K562 (cell line): ENCODE results near the gene VWA8.

Source experiments
- CBX1 ChIP-seq: sonication (generic); IDR thresholded peaks from 2 replicates; pipeline ENCODE4 v1.6.1; 2016; ENCODE audit warnings: antibody characterized with exemption, low read depth, mild to moderate bottlenecking
- THAP7 ChIP-seq: fragments of 250-450 bp; sonication (Bioruptor Pico); IDR thresholded peaks from 2 replicates; pipeline ENCODE4 v1.5.0; 2021
- THRA ChIP-seq: fragments of 450-650 bp; IDR thresholded peaks from 2 replicates; pipeline ENCODE4 v1.6.1; 2017; ENCODE audit warnings: mild to moderate bottlenecking, moderate library complexity
- ZSCAN29 ChIP-seq: fragments of 450-650 bp; IDR thresholded peaks from 2 replicates; pipeline ENCODE4 v1.6.1; 2017
- TF ChIP-seq, protein P1 (sequence below), 3 experiments: IDR thresholded peaks in 2 of 3; conservative IDR thresholded peaks in 1 of 3; 2 replicates each; pipeline ENCODE4 v1.5.1; 2011 to 2012; ENCODE audit warnings: low read length in 3 of 3, mild to moderate bottlenecking in 3 of 3, control low read depth in 2 of 3, improper control_type of control experiment in 1 of 3, inconsistent platforms in 1 of 3, low read depth in 1 of 3, mixed read lengths in 1 of 3, moderate library complexity in 1 of 3; ENCODE audit not compliant: insufficient read depth in 2 of 3

DNA sequence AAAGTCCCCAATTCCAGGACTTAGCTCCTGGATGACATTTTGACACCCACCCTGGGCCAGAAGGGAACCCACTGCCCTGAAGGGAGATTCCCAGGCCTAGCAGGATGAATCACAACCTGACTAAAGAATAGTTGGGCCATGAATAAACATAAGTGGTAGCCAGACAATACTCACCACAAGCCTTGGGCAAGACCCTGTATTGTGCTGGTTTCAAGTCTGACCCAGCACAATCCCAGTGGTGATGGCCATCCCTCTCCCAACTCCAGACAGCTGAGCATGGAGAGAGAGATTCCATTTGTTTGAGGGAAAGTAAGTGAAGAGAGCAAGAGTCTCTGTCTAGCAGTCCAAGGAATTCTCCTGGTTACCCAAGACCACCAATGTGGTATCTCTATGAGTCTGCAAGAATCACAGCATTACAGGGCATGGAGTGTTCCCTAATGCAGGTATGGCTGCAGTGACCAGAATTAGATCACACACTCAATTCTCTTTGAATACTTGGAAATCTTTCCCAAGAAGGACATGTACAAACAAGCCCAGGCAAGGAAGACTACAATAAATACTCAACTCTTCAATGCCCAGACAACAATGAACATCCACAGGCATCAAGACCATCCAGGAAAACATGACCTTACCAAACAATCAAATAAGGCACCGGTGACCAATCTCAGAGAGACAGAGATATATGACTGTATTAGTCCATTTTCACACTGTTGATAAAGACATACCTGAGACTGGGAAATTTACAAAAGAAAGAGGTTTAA is 158.0 kb downstream of the VWA8 start:
- TF ChIP-seq CBX1 (no peak), THAP7 (no peak), THRA (no peak), ZSCAN29 (no peak)
- TF ChIP-seq, protein P1, sequence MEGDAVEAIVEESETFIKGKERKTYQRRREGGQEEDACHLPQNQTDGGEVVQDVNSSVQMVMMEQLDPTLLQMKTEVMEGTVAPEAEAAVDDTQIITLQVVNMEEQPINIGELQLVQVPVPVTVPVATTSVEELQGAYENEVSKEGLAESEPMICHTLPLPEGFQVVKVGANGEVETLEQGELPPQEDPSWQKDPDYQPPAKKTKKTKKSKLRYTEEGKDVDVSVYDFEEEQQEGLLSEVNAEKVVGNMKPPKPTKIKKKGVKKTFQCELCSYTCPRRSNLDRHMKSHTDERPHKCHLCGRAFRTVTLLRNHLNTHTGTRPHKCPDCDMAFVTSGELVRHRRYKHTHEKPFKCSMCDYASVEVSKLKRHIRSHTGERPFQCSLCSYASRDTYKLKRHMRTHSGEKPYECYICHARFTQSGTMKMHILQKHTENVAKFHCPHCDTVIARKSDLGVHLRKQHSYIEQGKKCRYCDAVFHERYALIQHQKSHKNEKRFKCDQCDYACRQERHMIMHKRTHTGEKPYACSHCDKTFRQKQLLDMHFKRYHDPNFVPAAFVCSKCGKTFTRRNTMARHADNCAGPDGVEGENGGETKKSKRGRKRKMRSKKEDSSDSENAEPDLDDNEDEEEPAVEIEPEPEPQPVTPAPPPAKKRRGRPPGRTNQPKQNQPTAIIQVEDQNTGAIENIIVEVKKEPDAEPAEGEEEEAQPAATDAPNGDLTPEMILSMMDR (IDR thresholded peaks at IDR 0.05 in 2 of 3, conservative IDR thresholded peaks at IDR 0.05 in 1 of 3; ENCODE audit: insufficient read depth in 2 of 3, low read depth in 1 of 3, low read length in 3 of 3): no peak
